ENCODE results near the gene DLEU7. TPM values are rescaled to one million over a fixed set of nuclear protein-coding genes. Genes with fewer than 3 reads are reported as not detected.

Gene DLEU7
- total RNA-seq, 1 experiment from 2014 or later: 1.5 TPM

GRCh38 chr13:50838701-50839100 is 4.8 kb downstream of the DLEU7 start:
- H3K9me3 Mint-ChIP-seq: peaks cover 8 to 9% of the 10 kb centered on the region in 2 experiments
- H3K27ac Mint-ChIP-seq: no peak overlapping the region; a peak in 2 of 7 replicates
- Histone ChIP-seq H4K5ac (ENCODE audit: insufficient read length, low read depth, low read length) (no peak overlapping the region), H3K27ac (ENCODE audit: insufficient read length, low read depth, low read length) (no peak overlapping the region), H3K4ac (ENCODE audit: low read depth, low read length) (no peak overlapping the region), H2BK15ac (ENCODE audit: low read depth, low read length) (no peak overlapping the region), H4K20me1 (ENCODE audit: control insufficient read depth, insufficient read depth, insufficient read length) (no peaks in the 10 kb centered on the region), H3K27me3 (ENCODE audit: insufficient read depth, low read length) (no peaks in the 10 kb centered on the region; the same call in 1 of the 2 replicates), H2BK12ac (ENCODE audit: insufficient read length, low read depth, low read length) (no peak overlapping the region), H4K91ac (ENCODE audit: insufficient read length, low read depth, low read length) (no peak overlapping the region), H2AK5ac (ENCODE audit: insufficient read length, low read length) (no peak overlapping the region), H3K79me1 (ENCODE audit: insufficient read depth, low read depth, low read length, poor library complexity, severe bottlenecking) (no peaks in the 10 kb centered on the region), H3K79me2 (ENCODE audit: insufficient read depth, low read length) (no peaks in the 10 kb centered on the region), H3K9me3 (ENCODE audit: control insufficient read depth, low read depth, low read length) (no peaks in the 10 kb centered on the region), H3T11ph (ENCODE audit: low read length) (no peak overlapping the region), H3K9ac (ENCODE audit: extremely low read depth, insufficient read length, low read length) (no peak overlapping the region), H3K18ac (ENCODE audit: insufficient read length, low read depth, low read length) (no peak overlapping the region), H4K8ac (replicated peaks; ENCODE audit: insufficient read length, low read depth, low read length) (no peak overlapping the region), H3K4me1 (ENCODE audit: insufficient read depth, low read length) (no peaks in the 10 kb centered on the region), H3K56ac (ENCODE audit: insufficient read length, low read depth, low read length) (no peak overlapping the region), H3K23ac (ENCODE audit: insufficient read length, low read depth, low read length) (no peak overlapping the region), H2BK120ac (ENCODE audit: low read depth, low read length, poor library complexity, severe bottlenecking) (no peak overlapping the region), H2BK20ac (ENCODE audit: low read depth, low read length, poor library complexity, severe bottlenecking) (no peak overlapping the region), H3K4me2 (ENCODE audit: insufficient read depth, insufficient read length, low read length) (no peak overlapping the region), H3K14ac (ENCODE audit: insufficient read depth, low read length) (no peak overlapping the region), H3K23me2 (ENCODE audit: insufficient read length, low read depth, low read length, poor library complexity, severe bottlenecking) (peaks cover 8% of the 10 kb centered on the region), H2BK5ac (ENCODE audit: insufficient read length, low read length) (no peak overlapping the region), H2AFZ (ENCODE audit: low read length) (no peak overlapping the region)
- H3K4me3 Mint-ChIP-seq: no peak overlapping the region
- H3K36me3 Mint-ChIP-seq (ENCODE audit: insufficient read depth in 1 of 3, low read depth in 3 of 3): peaks cover 13 to 29% (median 20%) of the 10 kb centered on the region in 3 experiments
- TF ChIP-seq CTCF (conservative IDR thresholded peaks at IDR 0.05): no peak
- peaks cover 28% of the 10 kb centered on the region for H3K27me3 Mint-ChIP-seq (ENCODE audit: low read depth)
- DNase-seq: no peak
- H3K4me1 Mint-ChIP-seq: peaks cover 9 to 11% of the 10 kb centered on the region in 2 experiments
- no CpG with 5 or more reads among the region's 8 CpGs for WGBS (ENCODE audit: extremely low coverage, insufficient read length, low lambda C conversion rate)

Measured in H9 (cell line).